Measurements from ENCODE around the gene ANKRD11. TPM values are rescaled to one million over a fixed set of nuclear protein-coding genes. Genes with fewer than 3 reads are reported as not detected.
"Not testable (repeated sequence)": the region's sequence is repeated elsewhere in the genome, so short reads cannot be mapped to it uniquely, and the experiment has no call there.

The ANKRD11 gene
- polyA plus RNA-seq, 1 donor (not counting 4 experiments of a cell fraction or from before 2014, with no cell fraction given) = 30.1 TPM

- FAIRE-seq (no peak), DNase-seq (ENCODE audit: low read depth, low spot score) (no peak)
- H3K9ac ChIP-seq (ENCODE audit: control insufficient read depth, extremely low read depth, insufficient read depth, low read length) = no peak overlapping the region
- H3K9me1 ChIP-seq (ENCODE audit: control insufficient read depth, extremely low read depth, insufficient read depth, low read length) = peaks cover 7% of the 10 kb centered on the region
- peak overlapping the region; percentile 49 for H3K4me2 ChIP-seq (ENCODE audit: control insufficient read depth, extremely low read depth, insufficient read depth, low read depth, low read length)
- H3K9me3 ChIP-seq (ENCODE audit: control insufficient read depth, low read depth, low read length) = no peaks in the 10 kb centered on the region
- H3K79me2 ChIP-seq (ENCODE audit: control insufficient read depth, insufficient read depth, low read length) = peaks cover 87% of the 10 kb centered on the region
- peaks cover 46% of the 10 kb centered on the region for H3K4me1 ChIP-seq (ENCODE audit: control insufficient read depth, extremely low read depth, insufficient read depth, low read length)
- dilution Hi-C loops (cut with MboI; ENCODE audit: extremely low pct_ligation_motif_present, low sequenced_read_pairs) = no loop called here
- H3K4me3 ChIP-seq (ENCODE audit: control insufficient read depth in 2 of 3, extremely low read depth in 1 of 3, insufficient read depth in 2 of 3, low read depth in 1 of 3, low read length in 3 of 3) = no peak overlapping the region
- no peak for TF ChIP-seq EZH2 (IDR thresholded peaks at IDR 0.05; ENCODE audit: low read length)
- no peak overlapping the region for H3K27ac ChIP-seq (ENCODE audit: control insufficient read depth, insufficient read depth, low read length)
- H3K36me3 ChIP-seq (ENCODE audit: control insufficient read depth in 2 of 2, extremely low read depth in 1 of 2, insufficient read depth in 2 of 2, low read length in 2 of 2) = peaks cover 0 to 11% of the 10 kb centered on the region in 2 experiments
- no peak overlapping the region for H2AFZ ChIP-seq (ENCODE audit: control insufficient read depth, low read length)
- H4K20me1 ChIP-seq (ENCODE audit: control insufficient read depth, extremely low read depth, insufficient read depth, low read length) = peaks cover 38% of the 10 kb centered on the region
- H3K27me3 ChIP-seq (ENCODE audit: control insufficient read depth, extremely low read depth, insufficient read depth, low read length) = no peaks in the 10 kb centered on the region
Measured at GRCh38 chr16:89392881-89393737, 97.3 kb downstream of the ANKRD11 start.

GRCh38 chr16:89390224-89390583 lies 100.2 kb downstream of the ANKRD11 start:
- H3K36me3 ChIP-seq (ENCODE audit: control insufficient read depth in 2 of 2, extremely low read depth in 1 of 2, insufficient read depth in 2 of 2, low read length in 2 of 2); H3K4me3 ChIP-seq (ENCODE audit: control insufficient read depth in 2 of 3, extremely low read depth in 1 of 3, insufficient read depth in 2 of 3, low read depth in 1 of 3, low read length in 3 of 3); H3K27me3 ChIP-seq (ENCODE audit: control insufficient read depth, extremely low read depth, insufficient read depth, low read length); H2AFZ ChIP-seq (ENCODE audit: control insufficient read depth, low read length); H3K27ac ChIP-seq (ENCODE audit: control insufficient read depth, insufficient read depth, low read length); H3K4me2 ChIP-seq (ENCODE audit: control insufficient read depth, extremely low read depth, insufficient read depth, low read depth, low read length); H3K9me1 ChIP-seq (ENCODE audit: control insufficient read depth, extremely low read depth, insufficient read depth, low read length); dilution Hi-C loops (cut with MboI; ENCODE audit: extremely low pct_ligation_motif_present, low sequenced_read_pairs); H3K9me3 ChIP-seq (ENCODE audit: control insufficient read depth, low read depth, low read length); H3K9ac ChIP-seq (ENCODE audit: control insufficient read depth, extremely low read depth, insufficient read depth, low read length); FAIRE-seq; DNase-seq (ENCODE audit: low read depth, low spot score): not testable (repeated sequence)
- Histone ChIP-seq H4K20me1 (ENCODE audit: control insufficient read depth, extremely low read depth, insufficient read depth, low read length) (peaks cover 23% of the 10 kb centered on the region), H3K79me2 (ENCODE audit: control insufficient read depth, insufficient read depth, low read length) (peaks cover 86% of the 10 kb centered on the region), H3K4me1 (ENCODE audit: control insufficient read depth, extremely low read depth, insufficient read depth, low read length) (peaks cover 38% of the 10 kb centered on the region)

GRCh38 chr16:89389504-89390223 lies 100.7 kb downstream of the ANKRD11 start:
- Histone ChIP-seq H4K20me1 (ENCODE audit: control insufficient read depth, extremely low read depth, insufficient read depth, low read length) (peaks cover 18% of the 10 kb centered on the region), H3K79me2 (ENCODE audit: control insufficient read depth, insufficient read depth, low read length) (peaks cover 87% of the 10 kb centered on the region), H3K4me1 (ENCODE audit: control insufficient read depth, extremely low read depth, insufficient read depth, low read length) (peaks cover 33% of the 10 kb centered on the region)
- H3K36me3 ChIP-seq (ENCODE audit: control insufficient read depth in 2 of 2, extremely low read depth in 1 of 2, insufficient read depth in 2 of 2, low read length in 2 of 2); H3K9me1 ChIP-seq (ENCODE audit: control insufficient read depth, extremely low read depth, insufficient read depth, low read length); H3K27me3 ChIP-seq (ENCODE audit: control insufficient read depth, extremely low read depth, insufficient read depth, low read length); dilution Hi-C loops (cut with MboI; ENCODE audit: extremely low pct_ligation_motif_present, low sequenced_read_pairs); DNase-seq (ENCODE audit: low read depth, low spot score); H3K4me3 ChIP-seq (ENCODE audit: control insufficient read depth in 2 of 3, extremely low read depth in 1 of 3, insufficient read depth in 2 of 3, low read depth in 1 of 3, low read length in 3 of 3); FAIRE-seq; H3K9ac ChIP-seq (ENCODE audit: control insufficient read depth, extremely low read depth, insufficient read depth, low read length); H3K9me3 ChIP-seq (ENCODE audit: control insufficient read depth, low read depth, low read length); H3K4me2 ChIP-seq (ENCODE audit: control insufficient read depth, extremely low read depth, insufficient read depth, low read depth, low read length); H2AFZ ChIP-seq (ENCODE audit: control insufficient read depth, low read length); H3K27ac ChIP-seq (ENCODE audit: control insufficient read depth, insufficient read depth, low read length): not testable (repeated sequence)
